A549 (cell line): ENCODE results near the gene TCFL5.

ENCODE experiments used
- CHD2 ChIP-seq: fragments of 150-350 bp; IDR thresholded peaks from 2 replicates; pipeline ENCODE4 v1.6.1; 2014; ENCODE audit warnings: low read length; ENCODE audit not compliant: partially characterized antibody
- EP300 ChIP-seq, 2 experiments: fragments of >200 bp; sonication (Bioruptor Twin); formaldehyde crosslinking; IDR thresholded peaks; 2 replicates in 1 of 2; 3 replicates in 1 of 2; pipeline ENCODE4 v1.6.1; 2016 to 2017
- JUNB ChIP-seq: fragments of >200 bp; sonication (Bioruptor Twin); formaldehyde crosslinking; IDR thresholded peaks from 2 replicates; pipeline ENCODE4 v1.6.1; 2016
- MYC ChIP-seq: IDR thresholded peaks from 2 replicates; pipeline ENCODE4 v1.6.1; 2012; ENCODE audit warnings: mild to moderate bottlenecking, inconsistent platforms, low read length, improper control_type of control experiment, borderline replicate concordance
- POLR2A ChIP-seq: IDR thresholded peaks from 2 replicates; pipeline ENCODE4 v1.6.1; 2012; ENCODE audit warnings: mild to moderate bottlenecking, low read length
- POLR2AphosphoS2 ChIP-seq: conservative IDR thresholded peaks from 2 replicates; pipeline ENCODE4 v1.6.1; 2012; ENCODE audit warnings: low read length, improper control_type of control experiment, inconsistent platforms
- SREBF2 ChIP-seq: fragments of 450-650 bp; IDR thresholded peaks from 2 replicates; pipeline ENCODE4 v1.6.1; 2014; ENCODE audit warnings: mild to moderate bottlenecking, moderate library complexity
- TF ChIP-seq, protein P1 (sequence below): fragments of >200 bp; sonication (Bioruptor Twin); formaldehyde crosslinking; IDR thresholded peaks from 3 replicates; pipeline ENCODE4 v1.5.1; 2016
- TF ChIP-seq, protein P2 (sequence below): fragments of 150-350 bp; IDR thresholded peaks from 2 replicates; pipeline ENCODE4 v1.6.1; 2014; ENCODE audit warnings: low read depth, mild to moderate bottlenecking, low read length

DNA sequence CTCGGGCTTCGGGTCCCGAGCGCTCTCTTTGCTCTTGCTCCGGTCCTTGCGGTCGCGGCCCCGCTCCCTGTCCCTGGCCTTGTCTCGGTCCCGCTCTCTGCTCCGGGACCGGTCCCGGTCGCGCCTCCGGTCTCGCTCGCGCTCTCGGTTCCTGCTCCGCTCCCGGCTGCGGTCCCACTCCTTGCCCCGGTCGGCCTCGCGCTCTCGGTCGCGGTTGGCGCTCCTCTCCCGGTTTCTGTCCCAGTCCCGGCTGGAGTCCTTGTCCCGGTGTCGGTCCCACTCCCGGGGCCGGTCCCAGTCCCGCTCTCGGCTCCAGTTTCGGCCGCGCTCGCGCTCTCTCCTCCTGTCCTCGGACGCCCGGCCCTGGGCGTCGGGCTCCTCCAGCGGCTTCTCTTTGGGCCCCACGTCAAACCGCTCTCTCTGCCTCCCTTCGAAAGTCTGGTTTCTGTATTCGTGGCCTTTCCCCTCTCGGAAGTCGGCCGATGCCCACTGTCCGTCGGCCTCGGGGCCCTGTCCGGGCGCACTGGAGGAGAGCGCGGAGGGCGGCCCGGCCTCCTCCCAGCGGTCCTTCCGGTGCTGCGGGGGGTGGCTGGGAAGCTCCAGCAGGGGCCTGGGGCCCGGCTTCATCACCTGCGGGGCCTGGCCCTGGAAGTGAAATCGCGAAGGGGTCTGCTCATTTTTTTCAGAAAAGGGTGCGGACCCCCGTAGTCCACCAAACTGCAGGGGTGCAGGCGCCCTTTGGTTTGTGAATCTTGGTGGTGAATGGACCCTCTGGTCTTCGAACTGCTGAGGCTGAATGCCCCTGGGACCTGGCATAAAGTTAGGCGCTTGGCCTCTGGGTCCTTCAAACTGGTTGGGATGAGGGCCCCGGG lies 17.9 kb upstream of the TCFL5 start:
- TF ChIP-seq CHD2: no peak
- no peak for TF ChIP-seq POLR2A
- TF ChIP-seq SREBF2: no peak
- TF ChIP-seq POLR2AphosphoS2: no peak
- no peak for TF ChIP-seq JUNB
- TF ChIP-seq, protein P1, sequence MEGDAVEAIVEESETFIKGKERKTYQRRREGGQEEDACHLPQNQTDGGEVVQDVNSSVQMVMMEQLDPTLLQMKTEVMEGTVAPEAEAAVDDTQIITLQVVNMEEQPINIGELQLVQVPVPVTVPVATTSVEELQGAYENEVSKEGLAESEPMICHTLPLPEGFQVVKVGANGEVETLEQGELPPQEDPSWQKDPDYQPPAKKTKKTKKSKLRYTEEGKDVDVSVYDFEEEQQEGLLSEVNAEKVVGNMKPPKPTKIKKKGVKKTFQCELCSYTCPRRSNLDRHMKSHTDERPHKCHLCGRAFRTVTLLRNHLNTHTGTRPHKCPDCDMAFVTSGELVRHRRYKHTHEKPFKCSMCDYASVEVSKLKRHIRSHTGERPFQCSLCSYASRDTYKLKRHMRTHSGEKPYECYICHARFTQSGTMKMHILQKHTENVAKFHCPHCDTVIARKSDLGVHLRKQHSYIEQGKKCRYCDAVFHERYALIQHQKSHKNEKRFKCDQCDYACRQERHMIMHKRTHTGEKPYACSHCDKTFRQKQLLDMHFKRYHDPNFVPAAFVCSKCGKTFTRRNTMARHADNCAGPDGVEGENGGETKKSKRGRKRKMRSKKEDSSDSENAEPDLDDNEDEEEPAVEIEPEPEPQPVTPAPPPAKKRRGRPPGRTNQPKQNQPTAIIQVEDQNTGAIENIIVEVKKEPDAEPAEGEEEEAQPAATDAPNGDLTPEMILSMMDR: no peak
- TF ChIP-seq, protein P2, sequence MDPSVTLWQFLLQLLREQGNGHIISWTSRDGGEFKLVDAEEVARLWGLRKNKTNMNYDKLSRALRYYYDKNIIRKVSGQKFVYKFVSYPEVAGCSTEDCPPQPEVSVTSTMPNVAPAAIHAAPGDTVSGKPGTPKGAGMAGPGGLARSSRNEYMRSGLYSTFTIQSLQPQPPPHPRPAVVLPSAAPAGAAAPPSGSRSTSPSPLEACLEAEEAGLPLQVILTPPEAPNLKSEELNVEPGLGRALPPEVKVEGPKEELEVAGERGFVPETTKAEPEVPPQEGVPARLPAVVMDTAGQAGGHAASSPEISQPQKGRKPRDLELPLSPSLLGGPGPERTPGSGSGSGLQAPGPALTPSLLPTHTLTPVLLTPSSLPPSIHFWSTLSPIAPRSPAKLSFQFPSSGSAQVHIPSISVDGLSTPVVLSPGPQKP: no peak
- TF ChIP-seq EP300 (IDR thresholded peaks at IDR 0.05): no peak
- no peak for TF ChIP-seq MYC
